CD4-positive, alpha-beta T cell (primary cell): ENCODE data around the gene GIPC2. TPM values are rescaled to one million over a fixed set of nuclear protein-coding genes. Genes with fewer than 3 reads are reported as not detected.

Source experiments
- ATAC-seq: fragments of 200-7000 bp; cut with Tn5 transposase; one replicate; pipeline ENCODE4 v1.10.0; 2022; ENCODE audit warnings: mild to moderate bottlenecking; ENCODE audit not compliant: poor library complexity
- CTCF ChIA-PET: fragments of 350-600 bp; sonication (Branson Sonifier 250); formaldehyde crosslinking; loops from one replicate; lab custom pipeline; 2021; ENCODE audit warnings: antibody characterized with exemption, inconsistent platforms; lab: Charles Lee
- POLR2A ChIA-PET: fragments of 350-600 bp; sonication (Branson Sonifier 250); formaldehyde crosslinking; loops from one replicate; lab custom pipeline; 2021; ENCODE audit warnings: antibody characterized with exemption, inconsistent platforms; lab: Charles Lee
- DNase-seq, 14 experiments: peaks; one replicate each; pipeline ENCODE4 v3.0.0-alpha.2; 2013 to 2020; ENCODE audit warnings: mixed read lengths in 2 of 14
- H3K27ac ChIP-seq, 2 donors: one replicate each; pipeline versions ENCODE4 v1.5.1 to v1.7.0; 2013; ENCODE audit warnings: low read length in 2 of 2, low read depth in 1 of 2, mild to moderate bottlenecking in 1 of 2
- H3K27me3 ChIP-seq, 2 experiments: 1 replicate in 1 of 2; 2 replicates in 1 of 2; pipeline versions ENCODE4 v1.6.1 to v1.7.0; 2013; ENCODE audit warnings: low read length in 2 of 2, control low read depth in 1 of 2, mild to moderate bottlenecking in 1 of 2, moderate library complexity in 1 of 2; ENCODE audit not compliant: insufficient read depth in 2 of 2, control insufficient read depth in 1 of 2
- H3K36me3 ChIP-seq: one replicate; pipeline ENCODE4 v1.6.1; 2013; ENCODE audit warnings: low read length, control low read depth; ENCODE audit not compliant: insufficient read depth
- H3K4me1 ChIP-seq: one replicate; pipeline ENCODE4 v1.6.1; 2013; ENCODE audit warnings: low read length, control low read depth; ENCODE audit not compliant: insufficient read depth
- H3K4me3 ChIP-seq: one replicate; pipeline ENCODE4 v1.5.1; 2013; ENCODE audit warnings: mild to moderate bottlenecking, low read length, moderate library complexity
- H3K9me3 ChIP-seq, 2 experiments: 1 replicate in 1 of 2; 2 replicates in 1 of 2; pipeline versions ENCODE4 v1.6.1 to v1.7.0; 2013; ENCODE audit warnings: low read length in 2 of 2, mild to moderate bottlenecking in 2 of 2, control low read depth in 1 of 2, moderate library complexity in 1 of 2; ENCODE audit not compliant: control insufficient read depth in 1 of 2, insufficient read depth in 1 of 2
- H3K27ac Mint-ChIP-seq: one replicate; pipeline ENCODE4 v1.8.0; 2020; ENCODE audit warnings: mixed read lengths
- H3K27me3 Mint-ChIP-seq: one replicate; pipeline ENCODE4 v1.8.0; 2021; ENCODE audit warnings: mixed read lengths
- H3K36me3 Mint-ChIP-seq: one replicate; pipeline ENCODE4 v1.8.0; 2021; ENCODE audit warnings: low read depth, mixed read lengths
- H3K4me1 Mint-ChIP-seq: one replicate; pipeline ENCODE4 v1.8.0; 2021; ENCODE audit warnings: low read depth, mixed read lengths
- H3K4me3 Mint-ChIP-seq: one replicate; pipeline ENCODE4 v1.8.0; 2020; ENCODE audit warnings: mild to moderate bottlenecking, mixed read lengths
- H3K9me3 Mint-ChIP-seq: one replicate; pipeline ENCODE4 v1.8.0; 2020; ENCODE audit warnings: mixed read lengths
- CTCF ChIP-seq: fragments of 200-600 bp; IDR thresholded peaks from one replicate; pipeline ENCODE4 v1.8.0; 2022; ENCODE audit warnings: antibody characterized with exemption, mild to moderate bottlenecking
- intact Hi-C, 2 experiments: fragments of 100-400 bp; cut with DNase I in 1 of 2; cut with micrococcal nuclease in 1 of 2; formaldehyde crosslinking; loops; one replicate each; pipeline versions ENCODE4 v1.15.1 to v1.9.0; 2023 to 2025; cut with DNase I, micrococcal nuclease
- total RNA-seq, 174 experiments: library from RNA in 2 of 174; stranded (reverse) in 2 of 174; gene quantifications; one replicate each; pipeline ENCODE4 v1.2.3 and lab custom pipeline; 2021 to 2026

The GIPC2 gene
- total RNA-seq, 2 experiments from 2014 or later = not detected

DNA sequence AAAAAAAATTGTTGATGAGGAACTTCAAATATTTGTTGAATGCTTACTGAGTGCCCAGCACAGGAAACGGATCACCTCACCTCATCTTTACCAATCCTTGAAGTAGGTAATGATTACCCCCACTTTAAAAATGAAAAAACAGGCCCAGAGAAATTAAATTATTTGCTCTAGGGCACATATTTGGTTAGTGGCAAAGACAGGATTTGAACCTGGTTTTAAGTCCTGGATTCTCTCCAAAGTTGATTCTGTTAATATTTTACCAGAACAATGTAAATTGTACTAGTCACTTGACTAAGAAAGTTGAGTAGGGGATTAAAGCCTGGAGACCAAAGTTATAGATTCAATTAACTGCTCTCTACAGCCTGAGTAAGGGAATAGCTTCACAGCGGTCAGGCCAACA lies 97.9 kb downstream of the GIPC2 start:
- Histone ChIP-seq H3K4me1 (peaks cover 7% of the 10 kb centered on the region), H3K36me3 (no peaks in the 10 kb centered on the region), H3K9me3 (no peaks in the 10 kb centered on the region), H3K27ac (no peak overlapping the region), H3K4me3 (peak overlapping the region; percentile 35), H3K27me3 (peaks cover 0 to 7% of the 10 kb centered on the region in 2 experiments)
- ATAC-seq (no peak), DNase-seq (peak in 1 of 14 experiments; percentile 3)
- peaks cover 20% of the 10 kb centered on the region for H3K4me1 Mint-ChIP-seq
- H3K9me3 Mint-ChIP-seq = no peaks in the 10 kb centered on the region
- peak overlapping the region; percentile 66 for H3K4me3 Mint-ChIP-seq
- POLR2A ChIA-PET = interaction anchor here (0.9 to 1.0 kb wide), 2 partner anchors 165 to 479 kb away, joined by 3 to 4 read pairs; partner anchors contain the start of gene FUBP1
- TF ChIP-seq CTCF = no peak
- H3K27ac Mint-ChIP-seq = peak overlapping the region; percentile 12
- no peaks in the 10 kb centered on the region for H3K36me3 Mint-ChIP-seq
- CTCF ChIA-PET = interaction anchor here (2.0 kb wide), 1 partner anchor 12 kb away, joined by 9 read pairs; no protein-coding TSS in a partner anchor
- H3K27me3 Mint-ChIP-seq = peaks cover 12% of the 10 kb centered on the region
- intact Hi-C loops = no loop called here

DNA sequence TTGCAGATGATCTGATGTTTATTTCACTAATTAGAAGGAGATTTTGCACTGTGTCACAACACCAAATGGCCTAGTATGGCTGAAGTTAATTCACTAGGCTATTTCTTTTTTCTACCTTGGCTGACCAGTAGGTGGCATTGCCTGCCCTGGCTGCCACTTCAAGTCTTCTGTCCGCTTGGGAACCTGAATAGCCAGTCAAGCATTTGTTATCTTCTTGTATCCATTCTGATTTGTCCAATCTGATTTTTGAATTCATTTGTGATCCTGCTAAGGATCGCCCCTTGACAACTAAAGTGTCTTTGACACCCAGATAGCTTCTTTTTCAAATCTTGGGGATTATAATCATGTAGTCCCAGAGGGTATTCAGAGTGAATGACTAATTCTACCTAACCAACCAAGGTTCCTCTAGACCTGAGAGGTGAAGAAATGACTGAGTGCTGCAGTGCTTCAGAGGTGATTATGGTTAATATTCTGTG lies 99.4 kb downstream of the GIPC2 start:
- no peaks in the 10 kb centered on the region for H3K9me3 ChIP-seq
- no peak overlapping the region for H3K4me3 ChIP-seq
- Mint-ChIP-seq H3K27me3 (peaks cover 18% of the 10 kb centered on the region), H3K9me3 (no peaks in the 10 kb centered on the region), H3K36me3 (no peaks in the 10 kb centered on the region), H3K4me1 (peaks cover 20% of the 10 kb centered on the region), H3K4me3 (no peak overlapping the region), H3K27ac (no peak overlapping the region)
- POLR2A ChIA-PET = no interaction called here
- peak; percentile 78 for TF ChIP-seq CTCF
- H3K27me3 ChIP-seq = peaks cover 0 to 12% of the 10 kb centered on the region in 2 experiments
- CTCF ChIA-PET = no interaction called here
- DNase-seq (peak in 5 of 14 experiments; percentile 7 to 63 (median 40)), ATAC-seq (peak; percentile 37)
- intact Hi-C loops = loop anchor here in 1 of 2 experiments (5.0 kb wide), 2 partner anchors 472 to 532 kb away; no protein-coding TSS in a partner anchor
- peaks cover 7% of the 10 kb centered on the region for H3K4me1 ChIP-seq
- H3K27ac ChIP-seq = no peak overlapping the region
- H3K36me3 ChIP-seq = no peaks in the 10 kb centered on the region

DNA sequence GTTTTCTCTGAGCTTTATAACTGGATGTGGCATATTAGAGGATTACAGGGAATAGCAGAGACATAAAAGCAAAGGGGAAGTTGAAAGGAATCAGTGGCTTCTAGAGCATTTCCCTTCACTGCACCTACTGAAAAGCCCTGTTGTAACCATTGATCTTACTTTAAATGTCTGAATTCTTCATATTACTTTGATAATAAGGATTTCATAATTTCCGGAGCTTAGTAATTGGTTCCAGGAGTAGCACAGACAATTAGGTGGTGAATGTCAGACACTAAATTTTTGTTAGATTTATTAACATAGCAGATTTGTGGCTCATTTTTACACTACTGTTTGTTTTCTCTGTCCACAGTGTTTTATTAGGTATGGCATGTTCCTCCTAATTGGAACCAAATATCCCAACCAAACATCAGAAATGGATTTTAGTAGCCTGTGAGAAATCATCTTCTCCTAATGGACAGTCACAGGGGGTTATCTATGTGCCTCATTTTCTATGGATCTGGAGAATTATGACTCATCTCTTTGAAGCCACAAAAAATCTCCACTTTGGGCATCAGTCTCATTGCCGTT lies 100.5 kb downstream of the GIPC2 start:
- no peaks in the 10 kb centered on the region for H3K9me3 ChIP-seq
- DNase-seq = no peak
- H3K4me3 ChIP-seq = no peak overlapping the region
- no peaks in the 10 kb centered on the region for H3K36me3 ChIP-seq
- Mint-ChIP-seq H3K9me3 (no peaks in the 10 kb centered on the region), H3K4me3 (no peak overlapping the region), H3K27ac (no peak overlapping the region), H3K36me3 (no peaks in the 10 kb centered on the region), H3K4me1 (peaks cover 20% of the 10 kb centered on the region), H3K27me3 (peaks cover 18% of the 10 kb centered on the region)
- POLR2A ChIA-PET = no interaction called here
- no peak overlapping the region for H3K27ac ChIP-seq
- CTCF ChIA-PET = interaction anchor here (0.8 kb wide), 1 partner anchor 19 kb away, joined by 4 read pairs; no protein-coding TSS in a partner anchor
- peaks cover 7% of the 10 kb centered on the region for H3K4me1 ChIP-seq
- intact Hi-C loops = loop anchor here in 1 of 2 experiments (5.0 kb wide), 2 partner anchors 471 to 531 kb away; no protein-coding TSS in a partner anchor
- no peak for TF ChIP-seq CTCF
- no peak for ATAC-seq
- peaks cover 0 to 12% of the 10 kb centered on the region in 2 experiments for H3K27me3 ChIP-seq
